ENCODE data around the gene MPP7. TPM values are rescaled to one million over a fixed set of nuclear protein-coding genes. Genes with fewer than 3 reads are reported as not detected.
A peak's percentile ranks its signal among the peaks of the same experiment; 100 is the strongest.
"Not testable (repeated sequence)": the region's sequence is repeated elsewhere in the genome, so short reads cannot be mapped to it uniquely, and the experiment has no call there.

MPP7 gene
- 31.2 TPM for total RNA-seq
- 14.2 TPM for polyA plus RNA-seq

- under 1% methylated on average over 80 of the region's 80 CpGs for WGBS
- peak; percentile 95 for DNase-seq (ENCODE audit: extremely low spot score)
- no peaks in the 10 kb centered on the region for H3K36me3 ChIP-seq (ENCODE audit: insufficient read depth)
- H3K27ac ChIP-seq (ENCODE audit: low read depth) = peak within 1 kb of the TSS; percentile 95
- no peaks in the 10 kb centered on the region for H3K4me1 ChIP-seq (ENCODE audit: insufficient read depth)
- peak within 1 kb of the TSS; percentile 81 for H3K4me3 ChIP-seq (ENCODE audit: low read depth, low read length)
Measured at GRCh38 chr10:28302638-28303488, at the start of gene MPP7. MPP7 (minus strand) TSS chr10:28303064; CDS start chr10:28238604, 64,460 bp downstream.

GRCh38 chr10:28349892-28350291, 47.0 kb upstream of the MPP7 start:
- no peak for DNase-seq (ENCODE audit: extremely low spot score)
- WGBS = 65% methylated on average over 3 of the region's 3 CpGs
- Histone ChIP-seq H3K27ac (ENCODE audit: low read depth) (no peak overlapping the region), H3K4me1 (ENCODE audit: insufficient read depth) (no peaks in the 10 kb centered on the region), H3K36me3 (ENCODE audit: insufficient read depth) (no peaks in the 10 kb centered on the region), H3K4me3 (ENCODE audit: low read depth, low read length) (no peak overlapping the region)

GRCh38 chr10:28343987-28344895, 41.4 kb upstream of the MPP7 start:
- H3K4me1 ChIP-seq (ENCODE audit: insufficient read depth) = no peaks in the 10 kb centered on the region
- no peak for DNase-seq (ENCODE audit: extremely low spot score)
- H3K36me3 ChIP-seq (ENCODE audit: insufficient read depth) = no peaks in the 10 kb centered on the region
- H3K27ac ChIP-seq (ENCODE audit: low read depth) = no peak overlapping the region
- WGBS = 79% methylated on average over 6 of the region's 6 CpGs
- no peak overlapping the region for H3K4me3 ChIP-seq (ENCODE audit: low read depth, low read length)

- no peak for DNase-seq (ENCODE audit: extremely low spot score)
- 97% methylated on average over 2 of the region's 2 CpGs for WGBS
- H3K27ac ChIP-seq (ENCODE audit: low read depth) = no peak overlapping the region
- H3K36me3 ChIP-seq (ENCODE audit: insufficient read depth) = no peaks in the 10 kb centered on the region
- no peak overlapping the region for H3K4me3 ChIP-seq (ENCODE audit: low read depth, low read length)
- H3K4me1 ChIP-seq (ENCODE audit: insufficient read depth) = no peaks in the 10 kb centered on the region
Measured at GRCh38 chr10:28343252-28343651, 40.4 kb upstream of the MPP7 start.

- not testable (repeated sequence) for DNase-seq (ENCODE audit: extremely low spot score); H3K27ac ChIP-seq (ENCODE audit: low read depth); H3K4me1 ChIP-seq (ENCODE audit: insufficient read depth); H3K4me3 ChIP-seq (ENCODE audit: low read depth, low read length); H3K36me3 ChIP-seq (ENCODE audit: insufficient read depth)
- WGBS = 92% methylated on average over 5 of the region's 5 CpGs
Measured at GRCh38 chr10:28341679-28342078, 38.8 kb upstream of the MPP7 start.

- Histone ChIP-seq H3K4me1 (ENCODE audit: insufficient read depth) (no peaks in the 10 kb centered on the region), H3K36me3 (ENCODE audit: insufficient read depth) (no peaks in the 10 kb centered on the region), H3K4me3 (ENCODE audit: low read depth, low read length) (no peak overlapping the region), H3K27ac (ENCODE audit: low read depth) (peak overlapping the region; percentile 10)
- 60% methylated on average over 2 of the region's 2 CpGs for WGBS
- no peak for DNase-seq (ENCODE audit: extremely low spot score)
Measured at GRCh38 chr10:28332726-28333125, 29.9 kb upstream of the MPP7 start.

- no peaks in the 10 kb centered on the region for H3K4me1 ChIP-seq (ENCODE audit: insufficient read depth)
- no peaks in the 10 kb centered on the region for H3K36me3 ChIP-seq (ENCODE audit: insufficient read depth)
- no peak overlapping the region for H3K27ac ChIP-seq (ENCODE audit: low read depth)
- no peak for DNase-seq (ENCODE audit: extremely low spot score)
- WGBS = 55% methylated on average over 3 of the region's 3 CpGs
- no peak overlapping the region for H3K4me3 ChIP-seq (ENCODE audit: low read depth, low read length)
Measured at GRCh38 chr10:28331841-28332240, 29.0 kb upstream of the MPP7 start.

GRCh38 chr10:28331066-28331465, 28.2 kb upstream of the MPP7 start:
- H3K4me1 ChIP-seq (ENCODE audit: insufficient read depth) = no peaks in the 10 kb centered on the region
- no peaks in the 10 kb centered on the region for H3K36me3 ChIP-seq (ENCODE audit: insufficient read depth)
- H3K4me3 ChIP-seq (ENCODE audit: low read depth, low read length) = no peak overlapping the region
- DNase-seq (ENCODE audit: extremely low spot score) = no peak
- H3K27ac ChIP-seq (ENCODE audit: low read depth) = no peak overlapping the region

- no peaks in the 10 kb centered on the region for H3K36me3 ChIP-seq (ENCODE audit: insufficient read depth)
- DNase-seq (ENCODE audit: extremely low spot score) = no peak
- WGBS = 29% methylated on average over 1 of the region's 1 CpG
- H3K4me1 ChIP-seq (ENCODE audit: insufficient read depth) = no peaks in the 10 kb centered on the region
- H3K4me3 ChIP-seq (ENCODE audit: low read depth, low read length) = no peak overlapping the region
- H3K27ac ChIP-seq (ENCODE audit: low read depth) = no peak overlapping the region
Measured at GRCh38 chr10:28328346-28328745, 25.5 kb upstream of the MPP7 start.

- WGBS = 25% methylated on average over 3 of the region's 3 CpGs
- no peaks in the 10 kb centered on the region for H3K36me3 ChIP-seq (ENCODE audit: insufficient read depth)
- DNase-seq (ENCODE audit: extremely low spot score) = no peak
- no peaks in the 10 kb centered on the region for H3K4me1 ChIP-seq (ENCODE audit: insufficient read depth)
- H3K27ac ChIP-seq (ENCODE audit: low read depth) = no peak overlapping the region
- no peak overlapping the region for H3K4me3 ChIP-seq (ENCODE audit: low read depth, low read length)
Measured at GRCh38 chr10:28327491-28327880, 24.6 kb upstream of the MPP7 start.

GRCh38 chr10:28326516-28327490, 23.9 kb upstream of the MPP7 start:
- Histone ChIP-seq H3K27ac (ENCODE audit: low read depth) (peak overlapping the region; percentile 64), H3K4me3 (ENCODE audit: low read depth, low read length) (no peak overlapping the region), H3K4me1 (ENCODE audit: insufficient read depth) (no peaks in the 10 kb centered on the region), H3K36me3 (ENCODE audit: insufficient read depth) (no peaks in the 10 kb centered on the region)
- 14% methylated on average over 10 of the region's 10 CpGs for WGBS
- DNase-seq (ENCODE audit: extremely low spot score) = peak; percentile 40

- no peaks in the 10 kb centered on the region for H3K36me3 ChIP-seq (ENCODE audit: insufficient read depth)
- H3K27ac ChIP-seq (ENCODE audit: low read depth) = no peak overlapping the region
- no peak for DNase-seq (ENCODE audit: extremely low spot score)
- no peak overlapping the region for H3K4me3 ChIP-seq (ENCODE audit: low read depth, low read length)
- no peaks in the 10 kb centered on the region for H3K4me1 ChIP-seq (ENCODE audit: insufficient read depth)
- WGBS = 76% methylated on average over 4 of the region's 4 CpGs
Measured at GRCh38 chr10:28320799-28321198, 17.9 kb upstream of the MPP7 start.

- no peak overlapping the region for H3K4me3 ChIP-seq (ENCODE audit: low read depth, low read length)
- no peaks in the 10 kb centered on the region for H3K36me3 ChIP-seq (ENCODE audit: insufficient read depth)
- H3K27ac ChIP-seq (ENCODE audit: low read depth) = no peak overlapping the region
- 79% methylated on average over 3 of the region's 3 CpGs for WGBS
- DNase-seq (ENCODE audit: extremely low spot score) = no peak
- H3K4me1 ChIP-seq (ENCODE audit: insufficient read depth) = no peaks in the 10 kb centered on the region
Measured at GRCh38 chr10:28320090-28320489, 17.2 kb upstream of the MPP7 start.
